ENCODE data around the gene PTOV1. TPM values are rescaled to one million over a fixed set of nuclear protein-coding genes. Genes with fewer than 3 reads are reported as not detected.

The PTOV1 gene
- total and polyA plus RNA-seq, 2 of the 13 experiments (the other 11 are each of a cell fraction or from before 2014, with no cell fraction given): 63.5 to 68.5 TPM

DNA sequence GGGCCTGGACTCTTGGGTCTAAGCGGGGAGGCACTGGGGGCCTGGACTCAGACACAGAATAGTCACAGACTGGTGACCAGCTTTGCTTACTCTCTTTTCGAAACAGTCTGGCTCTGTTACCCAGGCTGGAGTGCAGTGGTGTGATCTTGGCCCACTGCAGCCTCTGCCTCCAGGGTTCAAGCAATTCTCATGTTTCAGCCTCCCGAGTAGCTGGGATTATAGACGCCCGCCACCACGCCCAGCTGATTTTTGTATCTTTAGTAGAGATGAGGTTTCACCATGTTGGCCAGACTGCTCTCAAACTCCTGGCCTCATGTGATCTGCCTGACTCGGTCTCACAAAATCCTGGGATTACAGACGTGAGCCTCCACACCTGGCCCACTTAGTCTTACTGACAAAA is 21.8 kb upstream of the PTOV1 start:
- no peak overlapping the region for H3K27ac ChIP-seq (ENCODE audit: extremely low read length, insufficient read depth, low read length)
- H3K4me2 ChIP-seq (ENCODE audit: low read depth, low read length): no peak overlapping the region
- peaks cover 21 to 45% of the 10 kb centered on the region in 2 experiments for H3K36me3 ChIP-seq (replicated peaks in 1 of 2; ENCODE audit: control insufficient read depth in 1 of 2, insufficient read depth in 2 of 2, low read length in 2 of 2)
- FAIRE-seq (no peak), ATAC-seq (no peak), DNase-seq (ENCODE audit: low spot score) (no peak)
- ChIA-PET POLR2A (no interaction called here), CTCF (ENCODE audit: low intra/inter-chr PET ratio, low total read pairs) (no interaction called here)
- intact Hi-C loops (cut with micrococcal nuclease; ENCODE audit: unreplicated experiment) (no loop called here), in situ Hi-C loops (cut with HindIII; ENCODE audit: extremely low pct_ligation_motif_present, low pct_unique_long_range_greater_than_20kb) (no loop called here)
- no peaks in the 10 kb centered on the region for H3K79me2 ChIP-seq (ENCODE audit: insufficient read depth, low read length)
- no peaks in the 10 kb centered on the region for H3K27me3 ChIP-seq (ENCODE audit: control insufficient read depth in 1 of 2, insufficient read depth in 2 of 2, low read length in 2 of 2)
- no peaks in the 10 kb centered on the region for H3K9me3 ChIP-seq (ENCODE audit: low read length)
- no peaks in the 10 kb centered on the region for H4K20me1 ChIP-seq (ENCODE audit: insufficient read depth, low read length)
- TF ChIP-seq ZNF672 (CRISPR knock-in tag; IDR thresholded peaks at IDR 0.05) (no peak), ZNF33A (CRISPR knock-in tag; IDR thresholded peaks at IDR 0.05; ENCODE audit: borderline replicate concordance) (no peak), JUN (CRISPR knock-in tag; IDR thresholded peaks at IDR 0.05) (no peak), PAF1 (CRISPR knock-in tag; IDR thresholded peaks at IDR 0.05) (no peak), ESRRA (CRISPR knock-in tag; IDR thresholded peaks at IDR 0.05; ENCODE audit: low read depth) (no peak), HES4 (CRISPR knock-in tag; IDR thresholded peaks at IDR 0.05; ENCODE audit: borderline replicate concordance) (no peak), HDAC6 (IDR thresholded peaks at IDR 0.05; ENCODE audit: low read depth, low read length) (no peak), ZNF547 (CRISPR knock-in tag; IDR thresholded peaks at IDR 0.05) (no peak), SP4 (CRISPR knock-in tag; IDR thresholded peaks at IDR 0.05) (no peak), FOSL2 (CRISPR knock-in tag; IDR thresholded peaks at IDR 0.05) (no peak)
- TF ChIP-seq, protein P1, sequence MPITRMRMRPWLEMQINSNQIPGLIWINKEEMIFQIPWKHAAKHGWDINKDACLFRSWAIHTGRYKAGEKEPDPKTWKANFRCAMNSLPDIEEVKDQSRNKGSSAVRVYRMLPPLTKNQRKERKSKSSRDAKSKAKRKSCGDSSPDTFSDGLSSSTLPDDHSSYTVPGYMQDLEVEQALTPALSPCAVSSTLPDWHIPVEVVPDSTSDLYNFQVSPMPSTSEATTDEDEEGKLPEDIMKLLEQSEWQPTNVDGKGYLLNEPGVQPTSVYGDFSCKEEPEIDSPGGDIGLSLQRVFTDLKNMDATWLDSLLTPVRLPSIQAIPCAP (CRISPR knock-in tag; IDR thresholded peaks at IDR 0.05; ENCODE audit: low read depth): no peak
- TF ChIP-seq, protein P2, sequence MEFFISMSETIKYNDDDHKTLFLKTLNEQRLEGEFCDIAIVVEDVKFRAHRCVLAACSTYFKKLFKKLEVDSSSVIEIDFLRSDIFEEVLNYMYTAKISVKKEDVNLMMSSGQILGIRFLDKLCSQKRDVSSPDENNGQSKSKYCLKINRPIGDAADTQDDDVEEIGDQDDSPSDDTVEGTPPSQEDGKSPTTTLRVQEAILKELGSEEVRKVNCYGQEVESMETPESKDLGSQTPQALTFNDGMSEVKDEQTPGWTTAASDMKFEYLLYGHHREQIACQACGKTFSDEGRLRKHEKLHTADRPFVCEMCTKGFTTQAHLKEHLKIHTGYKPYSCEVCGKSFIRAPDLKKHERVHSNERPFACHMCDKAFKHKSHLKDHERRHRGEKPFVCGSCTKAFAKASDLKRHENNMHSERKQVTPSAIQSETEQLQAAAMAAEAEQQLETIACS (CRISPR knock-in tag; IDR thresholded peaks at IDR 0.05): no peak
- TF ChIP-seq, protein P3, sequence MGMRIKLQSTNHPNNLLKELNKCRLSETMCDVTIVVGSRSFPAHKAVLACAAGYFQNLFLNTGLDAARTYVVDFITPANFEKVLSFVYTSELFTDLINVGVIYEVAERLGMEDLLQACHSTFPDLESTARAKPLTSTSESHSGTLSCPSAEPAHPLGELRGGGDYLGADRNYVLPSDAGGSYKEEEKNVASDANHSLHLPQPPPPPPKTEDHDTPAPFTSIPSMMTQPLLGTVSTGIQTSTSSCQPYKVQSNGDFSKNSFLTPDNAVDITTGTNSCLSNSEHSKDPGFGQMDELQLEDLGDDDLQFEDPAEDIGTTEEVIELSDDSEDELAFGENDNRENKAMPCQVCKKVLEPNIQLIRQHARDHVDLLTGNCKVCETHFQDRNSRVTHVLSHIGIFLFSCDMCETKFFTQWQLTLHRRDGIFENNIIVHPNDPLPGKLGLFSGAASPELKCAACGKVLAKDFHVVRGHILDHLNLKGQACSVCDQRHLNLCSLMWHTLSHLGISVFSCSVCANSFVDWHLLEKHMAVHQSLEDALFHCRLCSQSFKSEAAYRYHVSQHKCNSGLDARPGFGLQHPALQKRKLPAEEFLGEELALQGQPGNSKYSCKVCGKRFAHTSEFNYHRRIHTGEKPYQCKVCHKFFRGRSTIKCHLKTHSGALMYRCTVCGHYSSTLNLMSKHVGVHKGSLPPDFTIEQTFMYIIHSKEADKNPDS (CRISPR knock-in tag; IDR thresholded peaks at IDR 0.05): no peak
- TF ChIP-seq, protein P4, sequence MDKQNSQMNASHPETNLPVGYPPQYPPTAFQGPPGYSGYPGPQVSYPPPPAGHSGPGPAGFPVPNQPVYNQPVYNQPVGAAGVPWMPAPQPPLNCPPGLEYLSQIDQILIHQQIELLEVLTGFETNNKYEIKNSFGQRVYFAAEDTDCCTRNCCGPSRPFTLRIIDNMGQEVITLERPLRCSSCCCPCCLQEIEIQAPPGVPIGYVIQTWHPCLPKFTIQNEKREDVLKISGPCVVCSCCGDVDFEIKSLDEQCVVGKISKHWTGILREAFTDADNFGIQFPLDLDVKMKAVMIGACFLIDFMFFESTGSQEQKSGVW (CRISPR knock-in tag; IDR thresholded peaks at IDR 0.05; ENCODE audit: borderline replicate concordance): no peak
- TF ChIP-seq, protein P5, sequence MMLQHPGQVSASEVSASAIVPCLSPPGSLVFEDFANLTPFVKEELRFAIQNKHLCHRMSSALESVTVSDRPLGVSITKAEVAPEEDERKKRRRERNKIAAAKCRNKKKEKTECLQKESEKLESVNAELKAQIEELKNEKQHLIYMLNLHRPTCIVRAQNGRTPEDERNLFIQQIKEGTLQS (CRISPR knock-in tag; IDR thresholded peaks at IDR 0.05): no peak
- TF ChIP-seq, protein P6, sequence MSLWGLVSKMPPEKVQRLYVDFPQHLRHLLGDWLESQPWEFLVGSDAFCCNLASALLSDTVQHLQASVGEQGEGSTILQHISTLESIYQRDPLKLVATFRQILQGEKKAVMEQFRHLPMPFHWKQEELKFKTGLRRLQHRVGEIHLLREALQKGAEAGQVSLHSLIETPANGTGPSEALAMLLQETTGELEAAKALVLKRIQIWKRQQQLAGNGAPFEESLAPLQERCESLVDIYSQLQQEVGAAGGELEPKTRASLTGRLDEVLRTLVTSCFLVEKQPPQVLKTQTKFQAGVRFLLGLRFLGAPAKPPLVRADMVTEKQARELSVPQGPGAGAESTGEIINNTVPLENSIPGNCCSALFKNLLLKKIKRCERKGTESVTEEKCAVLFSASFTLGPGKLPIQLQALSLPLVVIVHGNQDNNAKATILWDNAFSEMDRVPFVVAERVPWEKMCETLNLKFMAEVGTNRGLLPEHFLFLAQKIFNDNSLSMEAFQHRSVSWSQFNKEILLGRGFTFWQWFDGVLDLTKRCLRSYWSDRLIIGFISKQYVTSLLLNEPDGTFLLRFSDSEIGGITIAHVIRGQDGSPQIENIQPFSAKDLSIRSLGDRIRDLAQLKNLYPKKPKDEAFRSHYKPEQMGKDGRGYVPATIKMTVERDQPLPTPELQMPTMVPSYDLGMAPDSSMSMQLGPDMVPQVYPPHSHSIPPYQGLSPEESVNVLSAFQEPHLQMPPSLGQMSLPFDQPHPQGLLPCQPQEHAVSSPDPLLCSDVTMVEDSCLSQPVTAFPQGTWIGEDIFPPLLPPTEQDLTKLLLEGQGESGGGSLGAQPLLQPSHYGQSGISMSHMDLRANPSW (CRISPR knock-in tag; IDR thresholded peaks at IDR 0.05; ENCODE audit: borderline replicate concordance): no peak
- H2AFZ ChIP-seq (ENCODE audit: low read length): no peak overlapping the region
- no peak overlapping the region for H3K4me3 ChIP-seq (replicated peaks in 1 of 3; ENCODE audit: insufficient read depth in 1 of 3, low read depth in 2 of 3, low read length in 3 of 3)
- H3K4me1 ChIP-seq (ENCODE audit: insufficient read depth, low read length): no peaks in the 10 kb centered on the region
- BruUV-seq (replicated peaks): no TSS peak
- 96% methylated on average over 7 of the region's 8 CpGs for WGBS (ENCODE audit: low lambda C conversion rate)
- no peak overlapping the region for H3K9ac ChIP-seq (ENCODE audit: insufficient read depth, low read depth, low read length)

Data from HepG2 (cell line).